Naive B cell (primary cell): ENCODE measurements around the gene DDI2. TPM values are rescaled to one million over a fixed set of nuclear protein-coding genes. Genes with fewer than 3 reads are reported as not detected.
A peak's percentile ranks its signal among the peaks of the same experiment; 100 is the strongest.

Experiments used
- ATAC-seq, 2 donors: fragments of 150-1000 bp; cut with Tn5 transposase; 2 replicates each; pipeline ENCODE4 v1.10.0; 2021; ENCODE audit warnings: low read depth in 2 of 2, mild to moderate bottlenecking in 2 of 2, moderate library complexity in 2 of 2
- DNase-seq: peaks from one replicate; pipeline ENCODE4 v3.0.0; 2022
- H3K27ac Mint-ChIP-seq, 6 donors: one replicate each; pipeline ENCODE4 v1.8.0; 2020 to 2022; ENCODE audit warnings: mild to moderate bottlenecking in 6 of 6, mixed read lengths in 6 of 6, moderate library complexity in 5 of 6, inconsistent platforms in 2 of 6
- H3K27me3 Mint-ChIP-seq, 3 donors: one replicate each; pipeline ENCODE4 v1.8.0; 2021 to 2022; ENCODE audit warnings: mixed read lengths in 3 of 3, mild to moderate bottlenecking in 1 of 3
- H3K36me3 Mint-ChIP-seq, 2 donors: one replicate each; pipeline ENCODE4 v1.8.0; 2020 to 2022; ENCODE audit warnings: mixed read lengths in 2 of 2, inconsistent platforms in 1 of 2, mild to moderate bottlenecking in 1 of 2
- H3K4me1 Mint-ChIP-seq, 3 donors: one replicate each; pipeline ENCODE4 v1.8.0; 2020 to 2022; ENCODE audit warnings: mixed read lengths in 3 of 3, inconsistent platforms in 1 of 3, mild to moderate bottlenecking in 1 of 3, moderate library complexity in 1 of 3
- H3K4me3 Mint-ChIP-seq, 8 donors: one replicate each; pipeline ENCODE4 v1.8.0; 2020 to 2022; ENCODE audit warnings: mild to moderate bottlenecking in 8 of 8, mixed read lengths in 8 of 8, moderate library complexity in 8 of 8, inconsistent platforms in 2 of 8
- H3K9me3 Mint-ChIP-seq, 7 donors: one replicate each; pipeline ENCODE4 v1.8.0; 2020 to 2022; ENCODE audit warnings: mixed read lengths in 7 of 7, mild to moderate bottlenecking in 5 of 7, inconsistent platforms in 2 of 7, moderate library complexity in 1 of 7
- polyA plus RNA-seq, 6 donors: library from polyadenylated mRNA; unstranded; fragments of 300-500 nt; fragmentation: Illumina TruSeq; gene quantifications; one replicate each; pipeline ENCODE4 v1.2.3, GENCODE V29; 2021; ENCODE audit warnings: low read depth in 6 of 6

DDI2 gene
- polyA plus RNA-seq, 6 donors from 2014 or later, result 2.5 to 7.1 (median 5.7) TPM

DNA sequence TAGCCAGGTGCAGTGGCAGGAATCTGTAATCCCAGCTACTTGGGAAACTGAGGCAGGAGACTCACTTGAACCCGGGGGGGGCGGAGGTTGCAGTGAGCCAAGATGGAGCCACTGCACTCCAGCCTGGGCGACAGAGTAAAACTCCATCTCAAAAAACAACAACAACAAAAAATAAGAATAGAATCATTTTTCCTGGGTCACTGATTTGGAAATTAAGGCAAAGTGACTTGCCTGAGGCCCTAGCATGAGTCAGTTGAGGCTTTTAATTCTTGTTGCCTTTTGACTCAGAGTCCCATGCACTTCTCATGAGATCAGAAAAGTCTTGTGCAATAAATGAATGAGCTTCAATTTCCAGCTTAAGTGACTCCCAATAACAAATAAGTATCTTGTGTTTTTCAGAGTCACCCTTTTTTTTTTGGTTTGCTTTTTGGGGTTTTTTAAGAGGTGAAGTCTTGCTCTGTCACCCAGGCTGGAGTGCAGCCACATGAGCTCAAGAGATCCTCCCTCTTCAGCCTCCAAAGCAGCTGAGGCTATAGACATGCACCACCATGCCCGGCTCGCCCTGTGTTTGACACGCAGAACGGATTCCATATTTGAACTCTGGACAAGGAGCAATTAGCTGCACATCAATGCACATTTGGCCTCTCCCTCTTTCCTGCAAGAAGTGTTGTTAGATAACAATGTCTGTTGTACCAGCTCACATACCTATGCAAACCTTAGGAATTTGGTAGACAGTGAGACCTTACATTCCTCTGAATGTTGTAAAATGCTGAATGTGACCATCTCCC, 63.5 kb downstream of the DDI2 start:
- DNase-seq (no peak), ATAC-seq (no peak)
- Mint-ChIP-seq H3K27me3 (no peaks in the 10 kb centered on the region), H3K4me1 (peaks cover 38 to 59% (median 58%) of the 10 kb centered on the region in 3 donors), H3K4me3 (peak overlapping the region in 5 of 8 donors; percentile 37 to 96 (median 62)), H3K27ac (peak overlapping the region in 5 of 6 donors; percentile 93 to 98 (median 97)), H3K9me3 (peaks cover 0 to 3% (median 0%) of the 10 kb centered on the region in 7 donors), H3K36me3 (no peaks in the 10 kb centered on the region)

DNA sequence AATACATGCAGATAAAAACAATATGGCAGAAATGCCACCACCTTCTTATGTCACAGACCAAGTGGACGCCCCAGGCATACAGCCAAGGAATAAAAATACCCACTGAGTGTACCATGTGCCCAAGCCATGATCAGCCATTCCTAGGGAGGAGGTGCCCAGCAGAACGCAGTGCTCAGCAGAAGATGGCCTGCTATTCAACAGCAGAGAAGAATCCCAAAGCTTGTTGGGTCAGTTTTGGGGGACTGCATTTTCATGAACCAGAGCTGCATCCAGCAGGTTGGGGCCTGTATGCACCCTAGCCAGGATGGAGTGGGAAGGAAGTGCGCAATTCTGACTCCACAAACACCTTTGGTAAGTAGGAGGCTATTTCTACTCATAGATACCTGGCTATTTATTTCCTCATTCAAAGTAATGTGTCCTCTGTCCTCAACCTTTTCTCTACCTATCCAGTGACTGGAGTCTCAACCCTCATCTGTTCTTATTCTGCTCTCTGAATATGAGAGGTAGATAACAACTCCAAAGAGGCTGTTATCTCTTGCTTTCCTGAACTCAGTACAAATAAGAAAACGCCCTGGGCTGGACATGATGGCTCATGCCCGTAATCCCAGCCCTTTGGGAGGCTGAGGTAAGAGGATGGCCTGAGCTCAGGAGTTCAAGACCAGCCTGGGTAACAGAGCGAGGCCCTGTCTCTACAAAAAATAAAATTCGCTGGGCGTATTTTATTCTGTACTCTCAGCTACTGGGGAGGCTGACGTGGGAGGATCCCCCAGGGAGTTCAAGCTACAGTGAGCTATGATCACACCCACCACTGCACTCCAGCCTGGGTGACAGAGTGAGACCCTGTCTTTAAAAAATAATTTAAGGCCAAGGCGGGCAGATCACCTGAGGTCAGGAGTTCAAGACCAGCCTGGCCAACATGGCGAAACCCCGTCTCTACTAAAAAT, 64.4 kb downstream of the DDI2 start:
- H3K4me1 Mint-ChIP-seq, result peaks cover 40 to 67% (median 60%) of the 10 kb centered on the region in 3 donors
- DNase-seq (peak; percentile 79), ATAC-seq (peak; percentile 74 to 81)
- H3K36me3 Mint-ChIP-seq, result no peaks in the 10 kb centered on the region
- H3K27ac Mint-ChIP-seq, result peak overlapping the region; percentile 93 to 98 (median 96)
- H3K27me3 Mint-ChIP-seq, result no peaks in the 10 kb centered on the region
- peak overlapping the region; percentile 62 to 96 (median 84) for H3K4me3 Mint-ChIP-seq
- peaks cover 0 to 3% (median 0%) of the 10 kb centered on the region in 7 donors for H3K9me3 Mint-ChIP-seq

GRCh38 chr1:15682936-15683341, 65.7 kb downstream of the DDI2 start:
- Mint-ChIP-seq H3K9me3 (peaks cover 0 to 3% (median 0%) of the 10 kb centered on the region in 7 donors), H3K27me3 (no peaks in the 10 kb centered on the region), H3K4me3 (peak overlapping the region; percentile 62 to 96 (median 84)), H3K4me1 (peaks cover 46 to 80% (median 73%) of the 10 kb centered on the region in 3 donors), H3K27ac (peak overlapping the region; percentile 93 to 98 (median 96)), H3K36me3 (no peaks in the 10 kb centered on the region)
- no peak for DNase-seq
- no peak for ATAC-seq

GRCh38 chr1:15683345-15684039, 66.2 kb downstream of the DDI2 start:
- Mint-ChIP-seq H3K27ac (peak overlapping the region; percentile 91 to 98 (median 96)), H3K4me1 (peaks cover 47 to 78% (median 75%) of the 10 kb centered on the region in 3 donors), H3K27me3 (no peaks in the 10 kb centered on the region), H3K36me3 (no peaks in the 10 kb centered on the region), H3K4me3 (peak overlapping the region; percentile 62 to 96 (median 83)), H3K9me3 (peaks cover 0 to 2% (median 0%) of the 10 kb centered on the region in 7 donors)
- DNase-seq, result no peak
- no peak for ATAC-seq

DNA sequence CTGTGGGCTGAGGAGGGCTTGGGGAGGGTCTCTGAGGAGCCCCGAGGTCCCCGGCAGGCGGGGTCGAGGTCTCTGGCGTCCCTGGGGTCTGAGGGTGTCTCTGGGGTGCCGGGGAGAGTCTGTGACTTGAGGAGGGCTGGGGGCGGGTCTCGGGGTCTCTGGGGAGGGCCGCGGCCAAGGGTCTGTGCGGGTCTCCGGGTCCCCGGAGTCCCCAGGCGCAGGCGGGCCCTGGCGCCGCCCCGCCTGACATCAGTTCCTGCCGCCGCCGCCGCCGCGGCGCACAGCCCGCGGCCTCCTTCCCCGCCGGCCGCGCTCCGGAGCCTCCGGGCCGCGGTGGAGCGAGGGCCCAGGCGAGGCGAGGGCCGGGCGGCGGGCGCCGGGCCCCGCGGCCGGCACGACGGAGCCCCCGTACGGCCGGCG, 66.8 kb downstream of the DDI2 start, which contains the start of gene PLEKHM2:
Gene PLEKHM2 (plus strand): TSS at position 279 of the 420 bp plus-strand sequence. CDS start 239 bp downstream, outside the sequence.
- Mint-ChIP-seq H3K27ac (peak within 1 kb of the TSS; percentile 95 to 98 (median 98)), H3K4me3 (peak within 1 kb of the TSS; percentile 80 to 96 (median 90)), H3K27me3 (no peaks in the 10 kb centered on the region), H3K36me3 (no peaks in the 10 kb centered on the region), H3K9me3 (no peaks in the 10 kb centered on the region), H3K4me1 (peaks cover 44 to 75% (median 72%) of the 10 kb centered on the region in 3 donors)
- DNase-seq (peak; percentile 57), ATAC-seq (peak; percentile 60 to 69)

DNA sequence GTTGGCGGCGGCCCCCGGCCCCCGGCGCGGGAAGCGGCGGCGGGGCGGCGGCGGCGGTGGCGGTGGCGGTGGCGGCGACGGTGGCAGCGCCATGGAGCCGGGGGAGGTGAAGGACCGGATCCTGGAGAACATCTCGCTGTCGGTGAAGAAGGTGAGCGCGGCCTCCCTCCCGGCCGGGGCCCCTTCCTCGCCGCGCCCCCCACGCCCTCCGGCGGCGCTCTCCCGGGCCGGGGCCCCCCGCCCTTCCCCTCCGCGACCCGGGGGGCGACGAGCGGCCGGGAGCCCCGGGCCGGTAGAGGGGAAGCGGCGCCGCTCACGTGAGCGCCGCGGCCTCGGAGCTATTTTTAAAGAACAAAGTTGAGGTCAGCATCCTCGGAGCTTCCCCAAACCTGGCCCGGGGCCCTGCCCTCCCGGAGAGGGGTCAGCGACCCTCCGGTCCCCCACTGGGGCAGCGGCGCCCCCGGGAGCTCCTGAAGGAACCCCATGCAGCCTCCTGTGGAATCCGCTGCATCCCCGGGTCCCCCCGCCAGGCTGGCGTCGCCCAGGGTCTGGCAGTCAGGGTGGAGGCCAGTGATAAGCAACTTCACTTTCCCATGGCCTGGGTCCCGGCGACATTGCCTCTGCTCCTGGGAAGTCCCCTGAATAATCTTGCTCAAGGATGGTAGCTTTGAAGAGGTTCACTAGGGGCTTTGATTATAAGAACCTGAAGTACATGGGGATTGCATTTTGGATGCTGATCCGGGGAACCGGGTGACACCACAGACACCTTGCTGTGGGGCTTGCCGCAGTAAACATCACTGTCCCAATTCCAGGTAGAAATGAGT, 67.4 kb downstream of the DDI2 start:
- H3K4me1 Mint-ChIP-seq, result peaks cover 41 to 69% (median 67%) of the 10 kb centered on the region in 3 donors
- H3K27me3 Mint-ChIP-seq, result no peaks in the 10 kb centered on the region
- H3K27ac Mint-ChIP-seq, result peak overlapping the region; percentile 76 to 98 (median 95)
- no peaks in the 10 kb centered on the region for H3K9me3 Mint-ChIP-seq
- ATAC-seq (peak; percentile 18 to 28), DNase-seq (peak; percentile 49)
- peak overlapping the region; percentile 80 to 93 (median 89) for H3K4me3 Mint-ChIP-seq
- H3K36me3 Mint-ChIP-seq, result no peaks in the 10 kb centered on the region

GRCh38 chr1:15685820-15686219, 68.6 kb downstream of the DDI2 start:
- DNase-seq (no peak), ATAC-seq (no peak)
- no peaks in the 10 kb centered on the region for H3K36me3 Mint-ChIP-seq
- H3K4me1 Mint-ChIP-seq, result peaks cover 40 to 69% (median 60%) of the 10 kb centered on the region in 3 donors
- no peaks in the 10 kb centered on the region for H3K27me3 Mint-ChIP-seq
- H3K27ac Mint-ChIP-seq, result peak overlapping the region in 5 of 6 donors; percentile 22 to 95 (median 68)
- H3K4me3 Mint-ChIP-seq, result peak overlapping the region; percentile 14 to 93 (median 84)
- H3K9me3 Mint-ChIP-seq, result no peaks in the 10 kb centered on the region

DNA sequence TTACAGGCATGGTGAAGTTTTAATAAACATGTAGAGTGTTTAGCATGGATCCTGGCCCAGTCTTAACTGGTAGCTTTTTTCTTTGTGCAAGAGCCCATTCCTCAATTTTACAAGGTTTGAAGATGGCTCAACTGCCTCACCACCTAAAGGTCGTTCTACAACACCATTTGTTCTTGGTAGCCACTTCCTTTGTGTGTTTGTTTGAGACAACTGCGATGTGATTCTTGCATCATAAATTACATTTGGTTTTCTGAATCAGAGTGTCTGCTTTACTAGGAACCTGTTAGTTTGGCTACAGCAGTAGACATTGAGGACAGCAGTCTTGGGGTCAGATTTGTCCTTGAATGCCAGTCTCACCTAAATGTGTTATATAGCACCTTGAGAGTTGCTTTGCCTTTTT, 70.2 kb downstream of the DDI2 start:
- H3K36me3 Mint-ChIP-seq, result no peaks in the 10 kb centered on the region
- H3K9me3 Mint-ChIP-seq, result no peaks in the 10 kb centered on the region
- no peaks in the 10 kb centered on the region for H3K27me3 Mint-ChIP-seq
- peak overlapping the region in 2 of 8 donors; percentile 47 to 66 for H3K4me3 Mint-ChIP-seq
- ATAC-seq, result no peak
- DNase-seq, result no peak
- H3K27ac Mint-ChIP-seq, result peak overlapping the region in 1 of 6 donors; percentile 81
- peaks cover 37 to 66% (median 50%) of the 10 kb centered on the region in 3 donors for H3K4me1 Mint-ChIP-seq

DNA sequence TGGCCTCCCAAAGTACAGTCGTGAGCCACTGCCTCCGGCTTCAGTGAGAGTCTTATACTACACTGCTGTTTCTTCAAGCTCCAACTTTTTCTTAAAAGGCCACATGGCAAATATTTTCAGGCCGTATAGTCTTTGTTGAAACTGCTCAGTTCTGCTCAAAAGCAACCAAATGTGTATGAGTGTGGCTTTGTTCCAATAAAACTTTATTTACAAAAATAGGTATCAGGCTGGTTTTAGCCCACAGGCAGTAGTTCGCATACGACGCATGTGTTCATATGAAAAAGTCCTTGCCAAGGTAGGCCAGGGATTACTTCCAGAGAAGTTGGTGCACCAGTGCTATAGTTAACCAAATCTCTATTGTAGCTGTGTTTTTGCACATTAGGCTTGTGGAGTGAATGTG, 73.1 kb downstream of the DDI2 start:
- Mint-ChIP-seq H3K9me3 (no peaks in the 10 kb centered on the region), H3K27ac (peak overlapping the region in 2 of 6 donors; percentile 34 to 37), H3K4me3 (no peak overlapping the region), H3K4me1 (peaks cover 36 to 64% (median 59%) of the 10 kb centered on the region in 3 donors), H3K27me3 (no peaks in the 10 kb centered on the region), H3K36me3 (no peaks in the 10 kb centered on the region)
- DNase-seq (no peak), ATAC-seq (no peak)

- Mint-ChIP-seq H3K4me1 (peaks cover 31 to 65% (median 59%) of the 10 kb centered on the region in 3 donors), H3K4me3 (no peak overlapping the region), H3K27ac (peak overlapping the region; percentile 31 to 86 (median 57)), H3K9me3 (no peaks in the 10 kb centered on the region), H3K36me3 (no peaks in the 10 kb centered on the region), H3K27me3 (no peaks in the 10 kb centered on the region)
- ATAC-seq, result no peak
- DNase-seq, result no peak
These were observed 74.3 kb downstream of the DDI2 start for GRCh38 chr1:15691434-15692032.

DNA sequence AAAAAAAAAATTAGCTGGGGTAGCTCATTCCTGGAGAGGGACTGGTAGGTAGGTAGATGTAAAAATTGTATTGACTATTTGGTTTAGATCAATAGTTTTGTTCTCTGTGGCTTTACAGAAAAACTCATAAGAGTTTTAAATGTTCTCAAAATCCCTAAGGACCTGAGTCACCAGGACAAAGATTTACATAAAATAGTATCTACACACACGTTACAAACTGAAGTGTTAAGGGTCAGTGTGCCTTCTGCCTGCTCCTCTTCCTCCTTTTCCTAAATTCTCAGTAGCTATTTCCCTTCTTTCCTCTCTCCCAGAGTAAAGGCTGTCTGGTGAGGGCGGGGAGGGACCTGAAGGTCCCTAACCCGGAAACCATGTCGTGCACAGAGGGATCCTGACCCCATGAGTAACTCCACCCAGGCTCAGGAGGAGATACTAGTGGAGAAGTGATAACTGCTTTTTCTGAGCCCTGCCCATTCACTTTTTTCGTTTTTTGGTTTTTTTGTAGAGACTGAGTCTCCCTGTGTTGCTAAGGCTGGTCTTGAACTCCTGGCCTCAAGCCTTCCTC, 74.9 kb downstream of the DDI2 start:
- H3K27me3 Mint-ChIP-seq, result no peaks in the 10 kb centered on the region
- no peaks in the 10 kb centered on the region for H3K9me3 Mint-ChIP-seq
- peaks cover 37 to 66% (median 59%) of the 10 kb centered on the region in 3 donors for H3K4me1 Mint-ChIP-seq
- no peak overlapping the region for H3K4me3 Mint-ChIP-seq
- peak overlapping the region in 4 of 6 donors; percentile 31 to 81 (median 64) for H3K27ac Mint-ChIP-seq
- ATAC-seq (no peak), DNase-seq (no peak)
- H3K36me3 Mint-ChIP-seq, result no peaks in the 10 kb centered on the region
